ENCODE measurements around the gene C10orf71. TPM values are rescaled to one million over a fixed set of nuclear protein-coding genes. Genes with fewer than 3 reads are reported as not detected.

C10orf71 gene
- polyA plus RNA-seq, 2 of the 4 experiments (the other 2 are of a cell fraction), result not detected

GRCh38 chr10:49348593-49348992 is 49.6 kb downstream of the C10orf71 start:
- TF ChIP-seq JUN (IDR thresholded peaks at IDR 0.05) (no peak), SMC3 (IDR thresholded peaks at IDR 0.05) (no peak), HDAC2 (IDR thresholded peaks at IDR 0.05) (no peak), HES2 (IDR thresholded peaks at IDR 0.05) (no peak), HOXB5 (CRISPR knock-in tag; IDR thresholded peaks at IDR 0.05) (no peak), JUNB (IDR thresholded peaks at IDR 0.05) (no peak), MAZ (IDR thresholded peaks at IDR 0.05; ENCODE audit: borderline replicate concordance, low read depth, low read length) (no peak), REST (IDR thresholded peaks at IDR 0.05) (no peak), FOXS1 (CRISPR knock-in tag; IDR thresholded peaks at IDR 0.05) (no peak), POLR2A (IDR thresholded peaks at IDR 0.05; ENCODE audit: low read length) (no peak), ZNF302 (CRISPR knock-in tag; IDR thresholded peaks at IDR 0.05) (no peak), EHMT2 (IDR thresholded peaks at IDR 0.05; ENCODE audit: low read depth) (no peak), MYC (IDR thresholded peaks at IDR 0.05; ENCODE audit: borderline replicate concordance, low read length) (no peak), RFX5 (IDR thresholded peaks at IDR 0.05) (no peak), EP300 (IDR thresholded peaks at IDR 0.05) (no peak), KDM5A (IDR thresholded peaks at IDR 0.05) (no peak)
- TF ChIP-seq, protein P1, sequence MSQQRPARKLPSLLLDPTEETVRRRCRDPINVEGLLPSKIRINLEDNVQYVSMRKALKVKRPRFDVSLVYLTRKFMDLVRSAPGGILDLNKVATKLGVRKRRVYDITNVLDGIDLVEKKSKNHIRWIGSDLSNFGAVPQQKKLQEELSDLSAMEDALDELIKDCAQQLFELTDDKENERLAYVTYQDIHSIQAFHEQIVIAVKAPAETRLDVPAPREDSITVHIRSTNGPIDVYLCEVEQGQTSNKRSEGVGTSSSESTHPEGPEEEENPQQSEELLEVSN (IDR thresholded peaks at IDR 0.05; ENCODE audit: borderline replicate concordance, low read depth), result no peak
- peaks cover 4% of the 10 kb centered on the region; the same call in 1 of the 3 replicates for H3K9me3 ChIP-seq
- H3K4me1 ChIP-seq, result no peaks in the 10 kb centered on the region
- no peak overlapping the region for H3K4me2 ChIP-seq
- no peak for ATAC-seq
- POLR2A ChIA-PET, result no interaction called here
- H3K4me3 ChIP-seq, result no peak overlapping the region
- CTCF ChIA-PET, result no interaction called here
- DNase-seq (ENCODE audit: low read depth in 1 of 2, low spot score in 1 of 2), result no peak
- no peak overlapping the region for H3K27ac ChIP-seq
- WGBS (ENCODE audit: missing lambda C conversion rate), result 5% methylated on average over 2 of the region's 2 CpGs
- no peak for FAIRE-seq

DNA sequence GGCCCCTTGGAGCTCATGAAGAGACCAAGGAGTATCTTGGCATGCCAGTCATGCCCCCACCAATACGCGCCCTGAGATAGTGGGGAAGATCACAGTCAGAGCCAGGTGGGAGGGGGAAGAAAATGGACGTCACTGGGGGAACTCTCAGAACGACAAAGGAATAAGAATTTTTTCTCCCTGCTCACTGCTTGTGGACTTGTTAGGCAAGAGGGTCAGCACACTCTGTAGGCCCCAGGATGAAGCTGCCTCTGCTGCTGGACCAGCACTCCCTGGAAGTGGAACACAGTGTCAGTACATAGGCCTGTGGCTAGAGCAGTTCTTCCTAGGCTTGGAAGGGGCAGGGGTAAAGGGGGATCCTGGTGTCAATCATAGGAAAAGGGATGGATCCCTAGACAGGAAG is 50.4 kb downstream of the C10orf71 start:
- 49% methylated on average over 4 of the region's 4 CpGs for WGBS (ENCODE audit: missing lambda C conversion rate)
- no peak for TF ChIP-seq CEBPB (IDR thresholded peaks at IDR 0.05)
- TF ChIP-seq KDM5A (IDR thresholded peaks at IDR 0.05), result no peak
- no peak for TF ChIP-seq EP300 (IDR thresholded peaks at IDR 0.05)
- no peak for TF ChIP-seq HMGXB4 (CRISPR knock-in tag; IDR thresholded peaks at IDR 0.05; ENCODE audit: borderline replicate concordance)
- TF ChIP-seq CHD2 (IDR thresholded peaks at IDR 0.05; ENCODE audit: low read length, partially characterized antibody), result no peak
- no peak for TF ChIP-seq RCOR1 (IDR thresholded peaks at IDR 0.05; ENCODE audit: low read depth, low read length)
- TF ChIP-seq MYC (IDR thresholded peaks at IDR 0.05; ENCODE audit: borderline replicate concordance, low read length), result no peak
- Histone ChIP-seq H3K9me3 (peaks cover 4% of the 10 kb centered on the region; the same call in 1 of the 3 replicates), H3K27ac (no peak overlapping the region), H3K4me2 (no peak overlapping the region), H3K4me1 (no peaks in the 10 kb centered on the region), H3K4me3 (no peak overlapping the region)
- ChIA-PET CTCF (no interaction called here), POLR2A (no interaction called here)
- no peak for ATAC-seq
- DNase-seq (ENCODE audit: low read depth in 1 of 2, low spot score in 1 of 2), result no peak
- no peak for FAIRE-seq

Measured in A549 (cell line).